ENCODE measurements around the gene CLCN6. TPM values are rescaled to one million over a fixed set of nuclear protein-coding genes. Genes with fewer than 3 reads are reported as not detected.

Gene CLCN6
- polyA plus RNA-seq, 3 donors, result 3.8 to 37.1 (median 4.2) TPM

DNA sequence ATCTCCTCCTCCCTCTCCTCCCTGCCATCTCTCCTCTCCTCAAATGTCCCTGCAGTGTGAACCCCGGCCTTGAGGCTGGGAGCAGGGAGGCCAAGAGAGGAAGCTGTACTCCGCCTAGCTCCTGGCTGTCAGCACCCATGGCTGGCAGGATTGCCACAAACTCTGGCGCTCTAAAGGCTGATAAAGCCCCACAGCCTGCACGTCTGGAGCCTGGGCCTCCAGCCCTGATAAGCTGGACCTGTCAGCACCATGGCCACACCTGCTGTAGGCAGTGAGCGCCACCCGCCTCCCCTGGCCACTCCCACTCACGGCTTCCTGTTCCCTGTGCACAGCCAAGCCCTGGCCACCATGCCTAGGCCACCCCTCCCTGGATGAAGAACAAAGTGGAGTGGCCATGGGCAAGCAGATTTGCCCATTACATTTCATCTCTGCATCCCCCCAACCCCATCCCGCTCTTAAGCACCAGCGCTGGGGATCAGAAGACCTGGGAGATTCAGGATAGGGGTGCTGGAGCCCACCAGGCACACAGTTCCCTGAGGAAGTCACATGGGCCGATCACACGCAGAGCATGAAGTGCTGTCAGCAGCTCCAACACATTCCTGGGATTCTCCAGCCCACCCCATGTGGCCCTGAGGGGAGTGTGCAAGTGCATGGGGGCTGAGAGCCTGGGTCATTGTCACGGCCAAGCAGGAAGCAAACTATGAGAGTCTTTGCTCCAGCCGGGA is 77.0 kb downstream of the CLCN6 start:
- H3K9me3 Mint-ChIP-seq, result no peaks in the 10 kb centered on the region
- 63% methylated on average over 8 of the region's 13 CpGs for WGBS (ENCODE audit: insufficient coverage)
- no peak overlapping the region for H3K4me3 ChIP-seq (replicated peaks in 1 of 3; ENCODE audit: low read depth in 2 of 3, low read length in 3 of 3)
- TF ChIP-seq, protein P1, sequence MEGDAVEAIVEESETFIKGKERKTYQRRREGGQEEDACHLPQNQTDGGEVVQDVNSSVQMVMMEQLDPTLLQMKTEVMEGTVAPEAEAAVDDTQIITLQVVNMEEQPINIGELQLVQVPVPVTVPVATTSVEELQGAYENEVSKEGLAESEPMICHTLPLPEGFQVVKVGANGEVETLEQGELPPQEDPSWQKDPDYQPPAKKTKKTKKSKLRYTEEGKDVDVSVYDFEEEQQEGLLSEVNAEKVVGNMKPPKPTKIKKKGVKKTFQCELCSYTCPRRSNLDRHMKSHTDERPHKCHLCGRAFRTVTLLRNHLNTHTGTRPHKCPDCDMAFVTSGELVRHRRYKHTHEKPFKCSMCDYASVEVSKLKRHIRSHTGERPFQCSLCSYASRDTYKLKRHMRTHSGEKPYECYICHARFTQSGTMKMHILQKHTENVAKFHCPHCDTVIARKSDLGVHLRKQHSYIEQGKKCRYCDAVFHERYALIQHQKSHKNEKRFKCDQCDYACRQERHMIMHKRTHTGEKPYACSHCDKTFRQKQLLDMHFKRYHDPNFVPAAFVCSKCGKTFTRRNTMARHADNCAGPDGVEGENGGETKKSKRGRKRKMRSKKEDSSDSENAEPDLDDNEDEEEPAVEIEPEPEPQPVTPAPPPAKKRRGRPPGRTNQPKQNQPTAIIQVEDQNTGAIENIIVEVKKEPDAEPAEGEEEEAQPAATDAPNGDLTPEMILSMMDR (IDR thresholded peaks at IDR 0.05), result no peak
- no peaks in the 10 kb centered on the region for H3K27me3 ChIP-seq (ENCODE audit: control insufficient read depth in 2 of 2, insufficient read depth in 2 of 2, low read length in 2 of 2)
- no peak overlapping the region for H3K27ac ChIP-seq (ENCODE audit: low read depth in 1 of 2, low read length in 2 of 2)
- no peak overlapping the region for H3K27ac Mint-ChIP-seq
- H2AFZ ChIP-seq (ENCODE audit: insufficient read depth, low read depth, low read length, poor library complexity, severe bottlenecking), result peak overlapping the region; percentile 72
- DNase-seq, result no peak
- no peaks in the 10 kb centered on the region for H4K20me1 ChIP-seq (ENCODE audit: insufficient read depth, low read length)
- no peaks in the 10 kb centered on the region for H3K9me3 ChIP-seq (replicated peaks in 1 of 2; ENCODE audit: control insufficient read depth in 1 of 2, insufficient read depth in 1 of 2, low read length in 2 of 2)
- no peaks in the 10 kb centered on the region for H3K36me3 Mint-ChIP-seq
- H3K36me3 ChIP-seq (replicated peaks in 1 of 2; ENCODE audit: control insufficient read depth in 1 of 2, insufficient read depth in 2 of 2, low read length in 2 of 2), result no peaks in the 10 kb centered on the region
- peaks cover 7% of the 10 kb centered on the region for H3K4me1 Mint-ChIP-seq
- peak overlapping the region; percentile 4 for H3K4me2 ChIP-seq (replicated peaks; ENCODE audit: extremely low read depth, low read length, poor library complexity, severe bottlenecking)
- H3K4me1 ChIP-seq (ENCODE audit: control insufficient read depth in 1 of 2, insufficient read depth in 2 of 2, low read length in 2 of 2), result peaks cover 0 to 7% of the 10 kb centered on the region in 2 donors
- H3K9ac ChIP-seq (ENCODE audit: insufficient read depth, low read length, poor library complexity, severe bottlenecking), result no peak overlapping the region
- peak overlapping the region; percentile 27 to 55 for H3K4me3 Mint-ChIP-seq
- peaks cover 0 to 2% (median 0%) of the 10 kb centered on the region in 3 donors for H3K27me3 Mint-ChIP-seq (ENCODE audit: low read depth in 3 of 3)
- no peaks in the 10 kb centered on the region for H3K79me2 ChIP-seq (ENCODE audit: insufficient read depth, low read length)
- intact Hi-C loops (cut with micrococcal nuclease), result no loop called here

GRCh38 chr1:11885916-11886315 is 79.9 kb downstream of the CLCN6 start:
- Histone ChIP-seq H3K27me3 (ENCODE audit: control insufficient read depth in 2 of 2, insufficient read depth in 2 of 2, low read length in 2 of 2) (no peaks in the 10 kb centered on the region), H3K4me2 (replicated peaks; ENCODE audit: extremely low read depth, low read length, poor library complexity, severe bottlenecking) (no peak overlapping the region), H3K4me3 (replicated peaks in 1 of 3; ENCODE audit: low read depth in 2 of 3, low read length in 3 of 3) (no peak overlapping the region), H3K4me1 (ENCODE audit: control insufficient read depth in 1 of 2, insufficient read depth in 2 of 2, low read length in 2 of 2) (peaks cover 0 to 7% of the 10 kb centered on the region in 2 donors), H4K20me1 (ENCODE audit: insufficient read depth, low read length) (no peaks in the 10 kb centered on the region), H3K27ac (ENCODE audit: low read depth in 1 of 2, low read length in 2 of 2) (no peak overlapping the region), H3K9ac (ENCODE audit: insufficient read depth, low read length, poor library complexity, severe bottlenecking) (no peak overlapping the region), H2AFZ (ENCODE audit: insufficient read depth, low read depth, low read length, poor library complexity, severe bottlenecking) (no peak overlapping the region), H3K36me3 (replicated peaks in 1 of 2; ENCODE audit: control insufficient read depth in 1 of 2, insufficient read depth in 2 of 2, low read length in 2 of 2) (no peaks in the 10 kb centered on the region), H3K9me3 (replicated peaks in 1 of 2; ENCODE audit: control insufficient read depth in 1 of 2, insufficient read depth in 1 of 2, low read length in 2 of 2) (no peaks in the 10 kb centered on the region), H3K79me2 (ENCODE audit: insufficient read depth, low read length) (no peaks in the 10 kb centered on the region)
- intact Hi-C loops (cut with micrococcal nuclease), result no loop called here
- Mint-ChIP-seq H3K27me3 (ENCODE audit: low read depth in 3 of 3) (peaks cover 0 to 2% (median 2%) of the 10 kb centered on the region in 3 donors), H3K27ac (no peak overlapping the region), H3K36me3 (no peaks in the 10 kb centered on the region), H3K4me1 (peaks cover 7% of the 10 kb centered on the region), H3K4me3 (no peak overlapping the region), H3K9me3 (peaks cover 0 to 2% (median 0%) of the 10 kb centered on the region in 7 donors)
- 91% methylated on average over 5 of the region's 6 CpGs for WGBS (ENCODE audit: insufficient coverage)
- TF ChIP-seq, protein P1 (IDR thresholded peaks at IDR 0.05), result no peak
- no peak for DNase-seq

Measured in CD14-positive monocyte (primary cell).